WTC11 (cell line): ENCODE measurements around the gene LRRTM3. TPM values are rescaled to one million over a fixed set of nuclear protein-coding genes. Genes with fewer than 3 reads are reported as not detected.

ENCODE experiments used
- ATAC-seq: fragments of 200-7000 bp; cut with Tn5 transposase; 2 replicates; pipeline ENCODE4 v1.10.0; 2021; ENCODE audit warnings: mild to moderate bottlenecking, moderate library complexity
- CTCF ChIA-PET: fragments of 300-600 bp; sonication (Branson Sonifier 250); formaldehyde crosslinking; loops from one replicate; lab custom pipeline; 2021; ENCODE audit warnings: antibody characterized with exemption; lab: Charles Lee
- POLR2A ChIA-PET: fragments of 350-600 bp; sonication (Branson Sonifier 250); formaldehyde crosslinking; loops from one replicate; lab custom pipeline; 2021; ENCODE audit warnings: antibody characterized with exemption; lab: Charles Lee
- DNase-seq: peaks from one replicate; pipeline ENCODE4 v3.0.0; 2021; ENCODE audit warnings: low spot score
- H3K27ac Mint-ChIP-seq: 2 replicates; pipeline ENCODE4 v1.8.0; 2021; ENCODE audit warnings: mixed read lengths
- H3K27me3 Mint-ChIP-seq: 2 replicates; pipeline ENCODE4 v1.8.0; 2021; ENCODE audit warnings: low read depth, mild to moderate bottlenecking, moderate library complexity, mixed read lengths
- H3K36me3 Mint-ChIP-seq: 2 replicates; pipeline ENCODE4 v1.8.0; 2021; ENCODE audit warnings: mixed read lengths
- H3K4me1 Mint-ChIP-seq: 2 replicates; pipeline ENCODE4 v1.8.0; 2022; ENCODE audit warnings: mixed read lengths
- H3K4me3 Mint-ChIP-seq: 2 replicates; pipeline ENCODE4 v1.8.0; 2021; ENCODE audit warnings: mild to moderate bottlenecking, moderate library complexity, mixed read lengths
- H3K9me3 Mint-ChIP-seq: 2 replicates; pipeline ENCODE4 v1.8.0; 2021; ENCODE audit warnings: mixed read lengths
- ATF2 ChIP-seq: sonication (generic); formaldehyde crosslinking; IDR thresholded peaks from 2 replicates; pipeline ENCODE4 v1.8.1; 2022; ENCODE audit warnings: low read depth, missing genetic modification reagents, borderline replicate concordance
- CDX4 ChIP-seq: fragments of 250-450 bp; sonication (Bioruptor Pico); IDR thresholded peaks from 2 replicates; pipeline ENCODE4 v1.9.0; 2021; ENCODE audit warnings: moderate library complexity, mild to moderate bottlenecking, inconsistent platforms, borderline replicate concordance
- CREM ChIP-seq: sonication (generic); formaldehyde crosslinking; IDR thresholded peaks from 2 replicates; pipeline ENCODE4 v1.8.1; 2022; ENCODE audit warnings: mild to moderate bottlenecking, missing genetic modification reagents, moderate library complexity
- EMX1 ChIP-seq: fragments of 250-450 bp; sonication (Bioruptor Pico); IDR thresholded peaks from 2 replicates; pipeline ENCODE4 v1.8.0; 2021; ENCODE audit warnings: mild to moderate bottlenecking
- FOXK1 ChIP-seq: sonication (generic); formaldehyde crosslinking; IDR thresholded peaks from 2 replicates; pipeline ENCODE4 v1.8.0; 2022; ENCODE audit warnings: mild to moderate bottlenecking, moderate library complexity, missing genetic modification reagents
- GTF2I ChIP-seq: fragments of 250-450 bp; sonication (Bioruptor Pico); conservative IDR thresholded peaks from 2 replicates; pipeline ENCODE4 v1.4.0; 2021; ENCODE audit warnings: mild to moderate bottlenecking
- HMGA2 ChIP-seq: fragments of 250-450 bp; sonication (Bioruptor Pico); IDR thresholded peaks from 2 replicates; pipeline ENCODE4 v1.4.0; 2021; ENCODE audit warnings: mild to moderate bottlenecking, moderate library complexity
- HMGXB4 ChIP-seq: sonication (generic); formaldehyde crosslinking; IDR thresholded peaks from 2 replicates; pipeline ENCODE4 v1.8.1; 2023; ENCODE audit warnings: mild to moderate bottlenecking, moderate library complexity, missing genetic modification reagents
- IRF2 ChIP-seq: sonication (generic); formaldehyde crosslinking; IDR thresholded peaks from 2 replicates; pipeline ENCODE4 v1.8.0; 2022; ENCODE audit warnings: low read depth, missing genetic modification reagents, borderline replicate concordance
- JAZF1 ChIP-seq: fragments of 250-450 bp; sonication (Bioruptor Pico); IDR thresholded peaks from 2 replicates; pipeline ENCODE4 v1.9.0; 2021; ENCODE audit warnings: moderate library complexity, mild to moderate bottlenecking, inconsistent platforms
- JUN ChIP-seq: sonication (generic); formaldehyde crosslinking; IDR thresholded peaks from 2 replicates; pipeline ENCODE4 v1.8.0; 2023; ENCODE audit warnings: mild to moderate bottlenecking, missing genetic modification reagents
- MYBL2 ChIP-seq: sonication (generic); formaldehyde crosslinking; IDR thresholded peaks from 2 replicates; pipeline ENCODE4 v1.8.1; 2023; ENCODE audit warnings: mild to moderate bottlenecking, moderate library complexity, missing genetic modification reagents
- NR2C2 ChIP-seq: sonication (generic); formaldehyde crosslinking; IDR thresholded peaks from 2 replicates; pipeline ENCODE4 v1.8.0; 2022; ENCODE audit warnings: mild to moderate bottlenecking, missing genetic modification reagents
- RELA ChIP-seq: sonication (generic); formaldehyde crosslinking; IDR thresholded peaks from 2 replicates; pipeline ENCODE4 v1.8.1; 2022; ENCODE audit warnings: missing genetic modification reagents, mild to moderate bottlenecking, borderline replicate concordance
- ZBTB43 ChIP-seq: sonication (generic); formaldehyde crosslinking; IDR thresholded peaks from 2 replicates; pipeline ENCODE4 v1.8.1; 2023; ENCODE audit warnings: mild to moderate bottlenecking, missing genetic modification reagents
- ZNF121 ChIP-seq: sonication (generic); formaldehyde crosslinking; IDR thresholded peaks from 2 replicates; pipeline ENCODE4 v1.8.0; 2023; ENCODE audit warnings: missing genetic modification reagents
- ZNF232 ChIP-seq: sonication (generic); formaldehyde crosslinking; IDR thresholded peaks from 2 replicates; pipeline ENCODE4 v1.8.0; 2022; ENCODE audit warnings: mild to moderate bottlenecking, missing genetic modification reagents
- ZNF263 ChIP-seq: sonication (generic); formaldehyde crosslinking; IDR thresholded peaks from 2 replicates; pipeline ENCODE4 v1.8.1; 2022; ENCODE audit warnings: low read depth, mild to moderate bottlenecking, moderate library complexity, missing genetic modification reagents
- total RNA-seq: library from RNA; stranded (reverse); gene quantifications from 3 replicates; pipeline ENCODE4 v1.2.3, GENCODE V29; 2021
- TF ChIP-seq, protein P1 (sequence below): fragments of 250-450 bp; sonication (Bioruptor Pico); IDR thresholded peaks from 2 replicates; pipeline ENCODE4 v1.9.0; 2021; ENCODE audit warnings: mild to moderate bottlenecking
- TF ChIP-seq, protein P2 (sequence below): fragments of 200-600 bp; IDR thresholded peaks from 2 replicates; pipeline ENCODE4 v1.8.0; 2022; ENCODE audit warnings: antibody characterized with exemption

LRRTM3 gene
- total RNA-seq, 1 experiment from 2014 or later = 0.52 TPM

GRCh38 chr10:66881814-66882213 is 44.0 kb upstream of the LRRTM3 start:
- Mint-ChIP-seq H3K4me1 (0 out of 2 replicates have a peak, but pooled peaks cover 5% of the 10 kb centered on the region), H3K27ac (no peak overlapping the region), H3K4me3 (no peak overlapping the region), H3K27me3 (no peaks in the 10 kb centered on the region), H3K9me3 (peaks cover 7% of the 10 kb centered on the region), H3K36me3 (no peaks in the 10 kb centered on the region)
- ChIA-PET CTCF (no interaction called here), POLR2A (no interaction called here)
- DNase-seq (no peak), ATAC-seq (no peak)
- no peak for TF ChIP-seq ZBTB43 (CRISPR knock-in tag)
- TF ChIP-seq GTF2I = no peak
- no peak for TF ChIP-seq ATF2 (CRISPR knock-in tag)

- Mint-ChIP-seq H3K27ac (no peak overlapping the region), H3K27me3 (no peaks in the 10 kb centered on the region)
- no peak for DNase-seq
- TF ChIP-seq, protein P1, sequence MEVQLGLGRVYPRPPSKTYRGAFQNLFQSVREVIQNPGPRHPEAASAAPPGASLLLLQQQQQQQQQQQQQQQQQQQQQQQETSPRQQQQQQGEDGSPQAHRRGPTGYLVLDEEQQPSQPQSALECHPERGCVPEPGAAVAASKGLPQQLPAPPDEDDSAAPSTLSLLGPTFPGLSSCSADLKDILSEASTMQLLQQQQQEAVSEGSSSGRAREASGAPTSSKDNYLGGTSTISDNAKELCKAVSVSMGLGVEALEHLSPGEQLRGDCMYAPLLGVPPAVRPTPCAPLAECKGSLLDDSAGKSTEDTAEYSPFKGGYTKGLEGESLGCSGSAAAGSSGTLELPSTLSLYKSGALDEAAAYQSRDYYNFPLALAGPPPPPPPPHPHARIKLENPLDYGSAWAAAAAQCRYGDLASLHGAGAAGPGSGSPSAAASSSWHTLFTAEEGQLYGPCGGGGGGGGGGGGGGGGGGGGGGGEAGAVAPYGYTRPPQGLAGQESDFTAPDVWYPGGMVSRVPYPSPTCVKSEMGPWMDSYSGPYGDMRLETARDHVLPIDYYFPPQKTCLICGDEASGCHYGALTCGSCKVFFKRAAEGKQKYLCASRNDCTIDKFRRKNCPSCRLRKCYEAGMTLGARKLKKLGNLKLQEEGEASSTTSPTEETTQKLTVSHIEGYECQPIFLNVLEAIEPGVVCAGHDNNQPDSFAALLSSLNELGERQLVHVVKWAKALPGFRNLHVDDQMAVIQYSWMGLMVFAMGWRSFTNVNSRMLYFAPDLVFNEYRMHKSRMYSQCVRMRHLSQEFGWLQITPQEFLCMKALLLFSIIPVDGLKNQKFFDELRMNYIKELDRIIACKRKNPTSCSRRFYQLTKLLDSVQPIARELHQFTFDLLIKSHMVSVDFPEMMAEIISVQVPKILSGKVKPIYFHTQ = no peak
- no peak for TF ChIP-seq RELA (CRISPR knock-in tag)
- no peak for TF ChIP-seq CDX4 (CRISPR knock-in tag)
- no peak for TF ChIP-seq ZNF121 (CRISPR knock-in tag)
- TF ChIP-seq FOXK1 (CRISPR knock-in tag) = no peak
- no peak for TF ChIP-seq NR2C2 (CRISPR knock-in tag)
- no peak for TF ChIP-seq JUN (CRISPR knock-in tag)
- no peak for TF ChIP-seq IRF2 (CRISPR knock-in tag)
- TF ChIP-seq, all 79 proteins: peak for 0
- no peak for ATAC-seq
- Mint-ChIP-seq H3K9me3 (peaks cover 7% of the 10 kb centered on the region), H3K36me3 (no peaks in the 10 kb centered on the region), H3K4me1 (peaks cover 5% of the 10 kb centered on the region; the same call in 1 of the 2 replicates), H3K4me3 (no peak overlapping the region)
- CTCF ChIA-PET = no interaction called here
- POLR2A ChIA-PET = no interaction called here
Observed at GRCh38 chr10:66882271-66882670, 43.6 kb upstream of the LRRTM3 start.

GRCh38 chr10:66886848-66887247 is 39.0 kb upstream of the LRRTM3 start:
- CTCF ChIA-PET = no interaction called here
- no peaks in the 10 kb centered on the region; the same call in 1 of the 2 replicates for H3K36me3 Mint-ChIP-seq
- H3K9me3 Mint-ChIP-seq = peaks cover 13% of the 10 kb centered on the region
- ATAC-seq = no peak
- no peak for DNase-seq
- POLR2A ChIA-PET = no interaction called here
- no peak overlapping the region for H3K4me3 Mint-ChIP-seq
- H3K27ac Mint-ChIP-seq = no peak overlapping the region
- peaks cover 5% of the 10 kb centered on the region; the same call in 1 of the 2 replicates for H3K27me3 Mint-ChIP-seq
- peaks cover 14% of the 10 kb centered on the region for H3K4me1 Mint-ChIP-seq
- no peak for TF ChIP-seq ZNF232
- TF ChIP-seq HMGXB4 (CRISPR knock-in tag) = no peak
- no peak for TF ChIP-seq ZNF263 (CRISPR knock-in tag)
- no peak for TF ChIP-seq ATF2 (CRISPR knock-in tag)
- TF ChIP-seq CREM (CRISPR knock-in tag) = no peak
- TF ChIP-seq MYBL2 = no peak
- TF ChIP-seq NR2C2 (CRISPR knock-in tag) = no peak
- no peak for TF ChIP-seq JAZF1 (CRISPR knock-in tag)
- TF ChIP-seq EMX1 = no peak
- TF ChIP-seq, protein P2, sequence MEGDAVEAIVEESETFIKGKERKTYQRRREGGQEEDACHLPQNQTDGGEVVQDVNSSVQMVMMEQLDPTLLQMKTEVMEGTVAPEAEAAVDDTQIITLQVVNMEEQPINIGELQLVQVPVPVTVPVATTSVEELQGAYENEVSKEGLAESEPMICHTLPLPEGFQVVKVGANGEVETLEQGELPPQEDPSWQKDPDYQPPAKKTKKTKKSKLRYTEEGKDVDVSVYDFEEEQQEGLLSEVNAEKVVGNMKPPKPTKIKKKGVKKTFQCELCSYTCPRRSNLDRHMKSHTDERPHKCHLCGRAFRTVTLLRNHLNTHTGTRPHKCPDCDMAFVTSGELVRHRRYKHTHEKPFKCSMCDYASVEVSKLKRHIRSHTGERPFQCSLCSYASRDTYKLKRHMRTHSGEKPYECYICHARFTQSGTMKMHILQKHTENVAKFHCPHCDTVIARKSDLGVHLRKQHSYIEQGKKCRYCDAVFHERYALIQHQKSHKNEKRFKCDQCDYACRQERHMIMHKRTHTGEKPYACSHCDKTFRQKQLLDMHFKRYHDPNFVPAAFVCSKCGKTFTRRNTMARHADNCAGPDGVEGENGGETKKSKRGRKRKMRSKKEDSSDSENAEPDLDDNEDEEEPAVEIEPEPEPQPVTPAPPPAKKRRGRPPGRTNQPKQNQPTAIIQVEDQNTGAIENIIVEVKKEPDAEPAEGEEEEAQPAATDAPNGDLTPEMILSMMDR = no peak
- TF ChIP-seq HMGA2 = no peak
